Stimulated activated CD8-positive, alpha-beta memory T cell treated with anti-CD3 and anti-CD28 coated beads, Interleukin-4, amount 100 ng/mL, for 48 hours (primary cell): Measurements from ENCODE around the gene HTR3E.
"Not testable (repeated sequence)": the region's sequence is repeated elsewhere in the genome, so short reads cannot be mapped to it uniquely, and the experiment has no call there.

Experiments used
- DNase-seq: peaks from one replicate; pipeline ENCODE4 v3.0.0-alpha.2; 2020

Gene HTR3E

DNA sequence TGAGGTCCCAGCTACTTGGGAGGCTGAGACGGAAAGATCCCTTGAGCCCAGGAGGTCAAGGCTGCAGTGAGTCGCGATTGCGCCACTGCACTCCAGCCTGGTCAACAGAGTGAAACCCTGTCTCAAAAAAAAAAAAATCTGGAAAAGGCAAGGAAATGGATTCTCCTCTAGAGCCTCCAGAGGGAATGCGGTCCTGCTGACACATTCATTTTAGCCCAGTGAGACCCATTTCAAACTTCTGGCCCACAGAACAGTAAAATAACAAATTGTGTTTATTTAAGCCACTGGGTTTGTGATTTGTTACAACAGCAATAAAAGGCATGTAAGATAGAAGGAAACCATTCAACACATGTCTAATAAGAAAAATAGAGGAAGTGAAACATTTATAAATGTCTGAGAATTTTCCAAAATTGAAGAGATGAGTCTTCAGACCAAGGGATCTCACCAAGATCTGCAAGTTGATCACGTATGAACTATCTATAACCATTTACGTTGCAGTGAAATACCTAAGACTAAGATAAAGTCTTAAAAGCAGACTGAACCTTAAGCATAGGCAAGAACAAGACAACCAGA, at the start of gene HTR3E:
Gene HTR3E (plus strand): TSS at position 254 of the 573 bp plus-strand sequence. CDS start 466 bp downstream, outside the sequence.
- no peak for DNase-seq

- DNase-seq, result no peak
Observed at GRCh38 chr3:184050217-184050847, 46.5 kb upstream of the HTR3E start.

GRCh38 chr3:184052767-184053166, 44.1 kb upstream of the HTR3E start, which contains the start of gene HTR3C:
HTR3C (plus strand) TSS chr3:184053047; CDS start chr3:184053081, 34 bp downstream.
- no peak for DNase-seq

DNA sequence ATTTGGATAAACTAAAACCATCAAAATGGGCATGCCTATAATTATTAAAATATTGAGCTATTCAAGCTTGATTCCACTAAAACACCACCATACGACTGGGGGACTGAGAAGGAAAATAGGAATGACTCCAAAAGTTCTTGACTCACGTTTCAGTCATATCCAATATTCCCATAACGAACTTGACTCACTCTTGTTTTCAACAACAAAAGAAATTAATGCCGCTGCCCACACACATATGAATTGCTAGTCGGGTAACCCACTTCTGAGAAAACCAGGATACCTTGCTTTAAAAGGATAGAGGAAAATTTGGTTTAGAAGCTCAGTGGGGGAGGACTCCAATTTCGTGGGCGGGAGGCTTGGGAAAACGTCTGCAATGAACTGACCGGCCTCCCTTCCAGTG, 38.8 kb upstream of the HTR3E start:
- DNase-seq, result no peak

- no peak for DNase-seq
Observed at GRCh38 chr3:184059424-184059823, 37.4 kb upstream of the HTR3E start.

DNA sequence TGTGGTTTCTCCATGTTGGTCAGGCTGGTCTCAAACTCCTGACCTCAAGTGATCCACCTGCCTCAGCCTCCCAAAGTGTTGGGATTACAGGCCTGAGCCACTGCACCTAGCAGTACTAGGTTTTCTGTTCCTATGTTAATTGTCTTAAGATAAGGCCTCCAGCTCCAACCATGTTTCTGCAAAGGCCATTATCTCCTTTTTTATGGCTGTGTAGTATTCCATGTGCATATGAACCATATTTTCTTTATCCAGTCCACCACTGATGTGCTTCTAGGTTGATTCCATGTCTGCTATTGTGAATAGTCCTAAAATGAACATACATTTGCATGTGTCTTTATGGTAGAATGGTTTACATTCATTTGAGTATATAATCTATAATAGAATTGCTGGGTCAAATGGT, 34.2 kb upstream of the HTR3E start:
- DNase-seq, result no peak

GRCh38 chr3:184066211-184066610, 30.7 kb upstream of the HTR3E start:
- DNase-seq, result no peak

DNA sequence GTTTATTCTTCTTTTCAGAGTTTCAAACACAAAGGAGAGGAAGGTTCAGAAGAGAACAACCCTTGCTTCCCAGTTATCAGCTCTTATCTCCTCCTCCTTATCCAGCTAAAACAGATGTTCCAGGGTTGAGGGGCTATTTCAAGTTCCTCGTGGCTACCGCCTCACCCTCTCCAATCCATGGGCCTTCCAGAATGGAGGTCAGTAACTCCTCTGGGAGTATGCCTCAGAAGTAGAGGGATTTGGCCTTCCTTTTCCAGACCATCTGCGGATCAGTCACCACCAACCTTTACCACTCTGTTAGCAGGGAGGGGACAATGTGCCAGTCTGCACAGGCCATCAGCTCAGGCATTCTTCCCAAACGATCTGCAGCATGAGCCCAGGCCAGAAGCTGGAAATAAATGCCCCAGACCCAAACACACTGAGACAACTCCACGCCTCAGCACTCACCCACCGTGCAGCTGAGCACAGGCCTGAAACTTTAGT, 29.2 kb upstream of the HTR3E start:
- DNase-seq, result no peak

GRCh38 chr3:184068344-184068743, 28.5 kb upstream of the HTR3E start:
- no peak for DNase-seq

- not testable (repeated sequence) for DNase-seq
Observed at GRCh38 chr3:184071142-184071541, 25.7 kb upstream of the HTR3E start.

- no peak for DNase-seq
Observed at GRCh38 chr3:184073621-184074020, 23.2 kb upstream of the HTR3E start.

DNA sequence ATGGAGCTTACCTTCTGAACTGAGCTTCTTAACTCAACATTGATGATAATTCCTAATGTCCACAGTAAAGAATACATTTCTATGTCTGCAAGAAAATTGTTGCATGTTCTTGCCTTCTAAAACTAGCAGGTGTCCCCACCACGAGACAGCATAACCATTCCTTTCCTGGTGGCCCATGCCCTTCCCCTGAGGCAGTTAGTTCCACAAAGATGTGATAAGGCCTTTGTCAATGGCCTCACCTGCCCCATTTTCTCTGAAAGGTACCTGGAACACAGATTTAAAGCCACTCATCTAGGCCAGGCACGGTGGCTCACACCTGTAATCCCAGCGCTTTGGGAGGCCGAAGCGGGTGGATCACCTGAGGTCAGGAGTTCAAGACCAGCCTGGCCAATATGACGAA, 21.0 kb upstream of the HTR3E start:
- DNase-seq, result no peak

- no peak for DNase-seq
Observed at GRCh38 chr3:184077881-184078280, 19.0 kb upstream of the HTR3E start.

DNA sequence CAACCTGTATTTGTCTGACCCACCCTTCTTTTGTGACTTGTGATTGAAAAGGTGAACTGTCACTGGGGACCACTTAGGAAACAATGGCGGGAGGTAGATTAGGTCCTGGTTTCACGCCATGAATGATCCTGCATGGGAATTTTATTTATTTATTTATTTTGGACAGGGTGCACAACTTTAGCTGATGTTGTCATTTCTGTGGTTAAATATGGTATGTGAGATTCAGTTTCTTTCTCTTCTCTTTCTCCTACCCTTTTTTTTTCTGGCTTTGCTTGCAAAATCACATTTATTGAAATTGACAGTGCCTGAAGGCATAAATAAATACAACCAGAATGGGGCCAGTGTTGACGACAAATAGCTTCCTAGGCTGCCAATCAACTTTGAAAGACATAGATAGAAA, 18.0 kb upstream of the HTR3E start:
- no peak for DNase-seq

GRCh38 chr3:184081116-184081830, 15.6 kb upstream of the HTR3E start:
- no peak for DNase-seq

DNA sequence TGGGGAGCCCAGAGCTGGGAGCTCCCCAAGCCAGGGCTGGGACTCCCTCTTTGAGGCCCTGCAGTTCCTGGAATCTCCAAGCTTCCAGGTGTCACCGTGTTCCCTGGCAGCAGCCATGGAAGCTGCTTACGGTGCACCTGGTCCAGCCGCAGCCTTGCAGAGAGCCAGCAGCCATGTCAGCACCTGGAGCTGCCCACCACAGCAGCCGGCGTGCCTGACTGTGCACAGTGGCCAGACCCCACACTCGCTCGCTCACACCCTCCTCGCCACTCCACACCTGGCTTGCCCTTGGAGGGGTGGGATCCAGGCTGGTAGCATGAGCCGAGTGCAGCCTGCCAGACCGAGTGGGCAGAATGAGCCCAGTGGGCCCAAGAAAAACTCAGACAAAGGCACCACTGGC, 14.8 kb upstream of the HTR3E start:
- no peak for DNase-seq

- no peak for DNase-seq
Observed at GRCh38 chr3:184082465-184082864, 14.4 kb upstream of the HTR3E start.

GRCh38 chr3:184085389-184085852, 11.4 kb upstream of the HTR3E start:
- no peak for DNase-seq

GRCh38 chr3:184092199-184092598, 4.7 kb upstream of the HTR3E start:
- DNase-seq, result no peak

GRCh38 chr3:184097556-184097955, 692 bp downstream of the HTR3E start:
- DNase-seq, result no peak

GRCh38 chr3:184099806-184100686, 3.2 kb downstream of the HTR3E start:
- no peak for DNase-seq

DNA sequence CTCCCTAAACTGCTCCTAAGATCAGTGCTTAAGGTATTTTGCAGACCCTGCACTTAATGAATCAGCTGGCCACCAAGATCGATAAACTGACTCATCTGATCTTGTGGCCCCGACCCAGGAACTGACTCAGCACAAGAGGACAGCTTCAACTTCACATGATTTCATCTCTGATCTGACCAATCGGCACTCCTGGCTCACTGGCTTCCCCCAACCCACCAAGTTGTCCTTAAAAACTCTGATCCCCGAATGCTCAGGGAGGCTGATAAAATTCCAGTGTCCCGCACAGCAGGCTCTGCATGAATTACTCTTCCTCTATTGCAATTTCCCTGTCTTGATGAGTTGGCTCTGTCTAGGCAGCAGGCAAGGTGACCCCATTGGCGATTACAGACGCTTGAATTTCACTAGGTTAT, 13.5 kb downstream of the HTR3E start:
- no peak for DNase-seq

DNA sequence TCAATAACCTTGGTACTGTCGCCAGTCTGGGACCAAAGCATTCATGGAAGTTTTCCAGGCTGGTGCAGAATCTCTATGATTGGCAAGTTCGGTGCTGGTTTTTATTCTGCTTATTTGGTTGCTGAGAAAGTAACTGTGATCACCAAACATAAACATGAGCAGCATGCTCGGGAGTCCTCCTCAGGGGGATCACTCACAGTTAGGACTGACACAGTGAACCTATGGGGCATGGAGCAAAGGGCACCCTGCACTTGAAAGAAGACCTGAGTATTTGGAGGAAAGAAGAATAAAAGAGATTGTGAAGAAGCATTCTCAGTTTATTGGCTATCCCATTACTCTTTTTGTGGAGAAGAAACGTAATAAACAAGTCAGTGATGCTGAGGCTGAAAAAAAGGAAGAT, 19.2 kb downstream of the HTR3E start:
- DNase-seq, result no peak
